ENCODE data around the gene DMD. TPM values are rescaled to one million over a fixed set of nuclear protein-coding genes. Genes with fewer than 3 reads are reported as not detected.
A peak's percentile ranks its signal among the peaks of the same experiment; 100 is the strongest.
"Not testable (repeated sequence)": the region's sequence is repeated elsewhere in the genome, so short reads cannot be mapped to it uniquely, and the experiment has no call there.

The DMD gene
- total RNA-seq, 1 donor from 2014 or later: 127 TPM

- DNase-seq (ENCODE audit: low spot score): no peak
Measured at GRCh38 chrX:31440546-31440945, 1770.8 kb downstream of the DMD start.

- no peak for DNase-seq (ENCODE audit: low spot score)
Measured at GRCh38 chrX:31436424-31436823, 1774.9 kb downstream of the DMD start.

GRCh38 chrX:31435592-31435991 is 1775.8 kb downstream of the DMD start:
- DNase-seq (ENCODE audit: low spot score): no peak

DNA sequence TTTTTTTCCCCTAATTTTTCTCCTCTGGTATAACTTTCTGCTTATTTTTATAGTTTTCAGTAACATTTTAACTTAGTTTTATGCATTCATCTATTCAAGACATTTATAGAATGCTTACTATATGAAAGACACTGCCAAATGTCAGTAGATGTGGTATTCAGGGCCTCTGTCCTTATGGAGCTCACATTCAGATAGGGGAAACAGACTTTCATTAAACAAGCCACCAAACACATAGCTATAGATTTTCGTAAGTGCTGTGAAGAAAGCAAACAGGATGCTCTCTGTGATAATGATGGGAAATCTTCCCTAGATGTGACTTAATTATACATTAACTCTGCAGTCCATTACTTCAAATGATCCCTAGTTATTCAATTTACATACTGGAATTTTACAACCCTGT is 1777.5 kb downstream of the DMD start:
- no peak for DNase-seq (ENCODE audit: low spot score)

DNA sequence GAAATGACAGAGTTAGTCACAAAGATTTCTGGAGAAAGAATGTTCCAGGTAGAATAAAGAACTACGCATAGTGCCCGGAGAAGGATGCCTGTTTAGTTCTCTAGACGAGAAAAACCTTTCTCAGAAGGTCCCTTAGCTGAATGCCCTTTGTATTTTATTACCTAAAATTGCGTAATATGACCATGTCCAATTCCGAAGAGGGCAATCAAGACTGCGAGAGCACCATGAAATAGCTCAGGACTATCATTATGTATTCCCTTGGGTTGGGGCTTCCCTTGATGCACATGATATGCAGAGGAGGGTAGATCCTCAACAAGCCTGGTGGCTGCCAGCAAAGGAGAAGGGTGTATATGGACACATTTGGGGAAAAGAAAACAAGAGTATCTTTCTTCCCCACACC is 1781.4 kb downstream of the DMD start:
- no peak for DNase-seq (ENCODE audit: low spot score)

DNA sequence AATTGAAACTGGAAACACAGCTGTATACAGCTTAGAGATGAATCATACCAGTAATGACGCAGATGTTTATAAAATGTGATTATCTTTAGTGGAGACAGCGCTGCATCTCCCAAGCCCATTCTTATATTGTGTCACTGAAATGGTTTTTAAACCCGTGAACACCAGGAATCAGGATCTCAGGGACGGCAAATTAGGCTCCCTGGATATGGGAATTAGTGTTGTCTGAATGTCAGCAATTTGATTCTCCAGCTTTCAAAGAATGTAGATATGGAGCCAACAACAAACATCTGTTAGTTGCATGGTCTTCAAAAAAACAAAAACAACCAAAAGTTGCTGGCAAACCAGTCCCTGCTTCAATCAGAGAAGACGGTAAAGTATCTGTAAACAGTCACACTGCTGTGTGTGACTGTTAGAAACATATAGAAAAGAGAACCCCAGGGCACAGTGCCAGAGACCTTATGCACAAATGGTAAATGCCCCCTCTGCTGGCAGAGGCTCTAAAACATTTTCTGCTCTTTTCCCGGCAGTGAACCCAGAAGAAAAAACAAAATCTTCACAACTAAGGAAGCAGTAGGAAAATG is 1787.7 kb downstream of the DMD start:
- DNase-seq (ENCODE audit: low spot score): peak; percentile 13

- no peak for DNase-seq (ENCODE audit: low spot score)
Measured at GRCh38 chrX:31421441-31421840, 1789.9 kb downstream of the DMD start.

GRCh38 chrX:31420711-31421151 is 1790.6 kb downstream of the DMD start:
- no peak for DNase-seq (ENCODE audit: low spot score)

- DNase-seq (ENCODE audit: low spot score): no peak
Measured at GRCh38 chrX:31420302-31420701, 1791.0 kb downstream of the DMD start.

DNA sequence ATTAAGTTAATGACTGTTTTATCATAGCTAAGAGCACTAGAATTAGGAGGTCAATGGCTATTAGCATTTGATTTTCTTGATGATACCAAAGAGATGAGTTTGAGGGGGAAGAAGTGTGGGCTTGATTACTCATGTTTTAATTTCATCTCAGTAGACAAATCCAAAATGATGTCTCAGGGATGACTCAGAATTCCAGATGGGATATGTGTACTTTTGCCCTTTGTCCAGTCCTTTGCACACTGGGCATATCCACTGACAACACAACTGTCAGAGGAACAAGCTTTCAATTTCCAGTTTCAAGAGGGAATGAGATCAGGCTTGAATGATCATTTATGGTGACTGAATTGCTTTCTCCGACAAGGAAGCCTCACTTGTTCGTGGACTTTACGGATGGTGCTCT is 1814.2 kb downstream of the DMD start:
- DNase-seq (ENCODE audit: low spot score): no peak

GRCh38 chrX:31392513-31392912 is 1818.8 kb downstream of the DMD start:
- DNase-seq (ENCODE audit: low spot score): no peak

- no peak for DNase-seq (ENCODE audit: low spot score)
Measured at GRCh38 chrX:31388946-31389345, 1822.4 kb downstream of the DMD start.

DNA sequence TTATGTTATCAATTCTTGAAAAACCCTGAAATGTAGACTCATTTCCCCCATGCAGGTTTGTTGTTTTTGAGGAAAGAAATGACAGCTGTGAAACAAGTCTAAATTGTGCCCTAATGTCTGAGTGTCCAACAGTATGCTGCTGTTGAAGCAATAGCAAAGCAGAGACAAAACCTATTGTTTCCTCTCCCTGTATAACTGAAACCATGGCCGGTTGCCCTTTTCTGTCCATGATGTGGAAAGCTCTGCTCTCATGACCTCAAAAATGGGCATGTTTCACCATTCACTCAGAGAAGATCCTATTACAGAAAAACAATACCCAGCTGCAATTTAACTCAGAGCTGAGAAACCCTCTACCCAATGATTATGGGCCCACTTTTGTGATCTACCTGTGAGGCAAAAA is 1826.9 kb downstream of the DMD start:
- no peak for DNase-seq (ENCODE audit: low spot score)

DNA sequence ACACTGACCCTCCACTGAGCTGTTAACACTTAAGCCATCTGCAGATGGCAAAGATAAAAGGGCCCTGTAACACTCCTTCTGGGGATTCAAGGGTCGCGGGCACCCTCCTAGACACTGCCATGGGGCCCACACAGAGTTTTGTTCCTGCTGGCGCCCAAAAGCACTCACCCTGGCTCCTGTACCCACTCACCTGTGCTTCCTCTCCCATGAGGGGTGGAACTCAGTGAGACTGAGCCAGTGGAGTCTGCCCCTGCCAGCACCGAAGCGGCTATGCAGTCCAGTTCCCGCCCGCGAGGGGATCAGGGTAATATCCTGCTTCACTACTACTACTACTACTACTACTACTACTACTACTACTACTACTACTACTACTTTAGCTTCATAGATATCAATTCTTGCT is 1827.4 kb downstream of the DMD start:
- no peak for DNase-seq (ENCODE audit: low spot score)

DNA sequence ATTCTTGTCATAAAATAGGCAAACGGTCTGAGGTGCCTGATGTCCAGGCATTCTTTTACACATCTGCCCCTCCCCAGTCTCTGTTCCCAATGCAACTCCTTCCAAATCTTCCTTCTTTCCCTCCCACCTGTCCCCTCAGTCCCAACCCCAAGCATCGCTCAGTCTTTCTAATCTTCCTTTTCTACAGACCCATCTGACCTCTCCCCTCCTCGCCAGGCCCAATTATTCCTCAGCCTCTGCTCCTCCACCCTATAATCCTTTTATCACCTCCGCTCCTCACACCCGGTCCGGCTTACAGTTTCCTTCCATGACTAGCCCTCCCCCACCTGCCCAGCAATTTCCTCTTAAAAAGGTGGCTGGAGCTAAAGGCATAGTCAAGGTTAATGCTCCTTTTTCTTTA is 1832.4 kb downstream of the DMD start:
- DNase-seq (ENCODE audit: low spot score): not testable (repeated sequence)

GRCh38 chrX:31377821-31378220 is 1833.5 kb downstream of the DMD start:
- DNase-seq (ENCODE audit: low spot score): not testable (repeated sequence)

- no peak for DNase-seq (ENCODE audit: low spot score)
Measured at GRCh38 chrX:31376408-31377022, 1834.8 kb downstream of the DMD start.

DNA sequence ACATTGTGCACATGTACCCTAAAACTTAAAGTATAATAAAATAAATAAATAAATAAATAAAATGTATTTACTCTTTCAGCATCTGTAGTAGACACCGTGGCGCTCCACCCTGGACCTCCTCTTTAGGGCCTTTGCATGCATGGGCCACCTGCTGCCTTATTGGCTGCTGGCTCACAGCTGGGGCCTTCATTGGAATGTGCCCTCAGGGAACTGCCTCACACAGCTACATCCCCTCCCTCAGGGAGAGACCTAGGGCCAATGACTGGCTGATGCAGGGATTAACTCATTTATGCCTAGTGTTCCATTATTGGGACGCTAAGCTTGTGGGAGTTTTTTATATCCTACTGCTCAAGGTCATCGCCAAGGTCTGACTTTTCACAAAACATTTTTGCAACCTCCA is 1836.6 kb downstream of the DMD start:
- no peak for DNase-seq (ENCODE audit: low spot score)

DNA sequence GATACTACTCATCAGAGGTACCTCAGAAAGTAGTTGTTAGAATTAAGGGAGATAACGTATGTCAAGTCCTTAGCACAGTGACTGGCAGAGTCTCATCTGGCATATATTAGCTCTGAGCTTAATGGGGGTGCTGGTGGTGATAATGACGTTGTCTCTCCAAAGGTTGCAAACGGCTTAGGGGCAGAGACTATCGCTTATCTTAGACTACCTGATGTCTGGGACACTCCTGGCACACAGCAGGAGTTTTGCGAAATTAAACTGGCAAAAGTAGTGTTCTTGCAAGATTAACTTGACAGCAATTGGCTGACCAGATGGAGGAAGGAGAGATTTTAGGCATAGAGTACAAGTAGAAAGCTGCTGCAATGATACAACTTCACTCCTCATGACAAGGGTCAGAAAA is 1839.4 kb downstream of the DMD start:
- no peak for DNase-seq (ENCODE audit: low spot score)

DNA sequence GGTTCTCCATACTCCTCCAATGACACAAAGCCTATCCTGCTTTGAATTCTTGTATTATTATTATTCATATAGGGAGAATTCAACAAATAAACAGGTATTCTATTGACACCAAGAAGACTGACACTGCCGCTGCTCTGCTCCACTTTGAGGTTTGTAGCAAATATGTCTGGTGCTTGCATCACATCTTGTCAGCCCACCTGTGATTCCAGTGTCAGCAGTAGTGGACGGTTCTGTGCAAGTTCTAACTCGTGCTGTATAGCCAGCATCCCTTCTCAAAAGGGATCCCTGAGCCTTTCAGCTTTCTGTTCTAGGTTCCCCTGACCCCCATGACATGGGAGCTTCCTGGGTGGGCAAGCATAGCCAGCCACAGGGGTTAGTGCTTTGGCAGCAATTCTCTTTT is 1843.5 kb downstream of the DMD start:
- DNase-seq (ENCODE audit: low spot score): no peak

- DNase-seq (ENCODE audit: low spot score): no peak
Measured at GRCh38 chrX:31366041-31366440, 1845.3 kb downstream of the DMD start.

- no peak for DNase-seq (ENCODE audit: low spot score)
Measured at GRCh38 chrX:31356275-31357212, 1854.8 kb downstream of the DMD start.
